Activated CD4-positive, CD25-positive, alpha-beta regulatory T cell treated with anti-CD3 and anti-CD28 coated beads, Interleukin-2, amount 50 U/mL, for 24 hours (primary cell): Measurements from ENCODE around the gene PIANP.
A peak's percentile ranks its signal among the peaks of the same experiment; 100 is the strongest.

Experiments
- ATAC-seq, 2 donors: fragments of 150-1000 bp; cut with Tn5 transposase; one replicate each; pipeline ENCODE4 v1.10.0; 2021; ENCODE audit warnings: mild to moderate bottlenecking in 1 of 2, moderate library complexity in 1 of 2

The PIANP gene

GRCh38 chr12:6701078-6701768 lies 608 bp upstream of the PIANP start:
- ATAC-seq: no peak

- peak; percentile 21 to 25 for ATAC-seq
These were observed 498 bp downstream of the PIANP start for GRCh38 chr12:6699989-6700645.

- no peak for ATAC-seq
These were observed 1.2 kb downstream of the PIANP start for GRCh38 chr12:6699259-6699988.

GRCh38 chr12:6698352-6699046 lies 2.1 kb downstream of the PIANP start:
- no peak for ATAC-seq

GRCh38 chr12:6697584-6698351 lies 2.8 kb downstream of the PIANP start:
- ATAC-seq: peak in 1 of 2 donors; percentile 39

- ATAC-seq: no peak
These were observed 3.7 kb downstream of the PIANP start for GRCh38 chr12:6696690-6697583.

GRCh38 chr12:6695313-6696045 lies 5.1 kb downstream of the PIANP start:
- ATAC-seq: no peak

- no peak for ATAC-seq
These were observed 5.9 kb downstream of the PIANP start for GRCh38 chr12:6694701-6695100.

GRCh38 chr12:6693832-6694355 lies 6.7 kb downstream of the PIANP start:
- no peak for ATAC-seq

GRCh38 chr12:6692888-6693287 lies 7.7 kb downstream of the PIANP start:
- no peak for ATAC-seq

- ATAC-seq: no peak
These were observed 9.1 kb downstream of the PIANP start for GRCh38 chr12:6691473-6691872.

GRCh38 chr12:6688999-6689882 lies 11.4 kb downstream of the PIANP start, which contains the start of gene ZNF384:
Gene ZNF384, minus strand, starts transcription at chr12:6689375. Its CDS starts 9,855 bp downstream, at chr12:6679520.
- ATAC-seq: peak; percentile 89

- ATAC-seq: no peak
These were observed 12.0 kb downstream of the PIANP start for GRCh38 chr12:6688543-6688998.

- ATAC-seq: no peak
These were observed 14.8 kb downstream of the PIANP start for GRCh38 chr12:6685814-6686213.

GRCh38 chr12:6684609-6685008 lies 16.0 kb downstream of the PIANP start:
- ATAC-seq: no peak

- ATAC-seq: no peak
These were observed 23.7 kb downstream of the PIANP start for GRCh38 chr12:6676962-6677361.

- ATAC-seq: no peak
These were observed 28.5 kb downstream of the PIANP start for GRCh38 chr12:6672143-6672542.

- ATAC-seq: no peak
These were observed 32.9 kb downstream of the PIANP start for GRCh38 chr12:6667559-6668210.
